Activated T-cell treated with anti-CD3 and anti-CD28 coated beads for 4 hours (primary cell): ENCODE measurements around the gene ELP5.

Source experiments
- DNase-seq: peaks from one replicate; pipeline ENCODE4 v3.0.0-alpha.2; 2020

ELP5 gene

DNA sequence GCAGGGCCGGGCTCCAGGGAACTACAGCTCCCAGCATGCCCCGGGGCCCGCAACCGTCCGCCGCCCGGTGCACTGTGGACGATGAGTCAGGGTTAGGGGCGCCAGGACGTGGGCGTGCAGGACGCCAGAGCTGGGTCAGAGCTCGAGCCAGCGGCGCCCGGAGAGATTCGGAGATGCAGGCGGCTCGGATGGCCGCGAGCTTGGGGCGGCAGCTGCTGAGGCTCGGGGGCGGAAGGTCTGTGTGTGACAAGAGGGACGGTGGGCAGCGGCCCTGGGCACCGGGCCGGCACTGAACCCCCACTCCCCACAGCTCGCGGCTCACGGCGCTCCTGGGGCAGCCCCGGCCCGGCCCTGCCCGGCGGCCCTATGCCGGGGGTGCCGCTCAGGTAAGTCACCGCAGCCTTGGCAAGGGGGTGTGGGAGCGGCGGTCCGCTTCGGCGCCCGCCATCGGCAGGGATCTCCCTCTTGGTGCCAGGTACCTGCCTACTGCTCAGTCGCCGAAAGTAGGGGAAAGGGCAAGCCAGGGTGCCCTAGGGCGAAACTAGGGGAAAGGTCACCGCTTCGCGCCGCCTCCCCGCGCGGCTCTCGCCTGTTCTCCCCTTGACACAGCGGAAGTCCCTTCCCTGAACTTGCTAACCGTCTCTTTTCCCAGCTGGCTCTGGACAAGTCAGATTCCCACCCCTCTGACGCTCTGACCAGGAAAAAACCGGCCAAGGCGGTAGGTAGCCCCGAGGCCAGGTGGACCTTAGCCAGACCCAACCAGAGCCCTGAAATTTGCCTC, 32.0 kb upstream of the ELP5 start, which contains the start of the genes ACADVL and DLG4:
Gene ACADVL, plus strand, starts transcription at position 127 of the 781 bp plus-strand sequence. Its CDS starts 47 bp downstream, at position 174.
Gene DLG4, minus strand, starts transcription at position 25 of the 781 bp plus-strand sequence.
- peak; percentile 61 for DNase-seq

DNA sequence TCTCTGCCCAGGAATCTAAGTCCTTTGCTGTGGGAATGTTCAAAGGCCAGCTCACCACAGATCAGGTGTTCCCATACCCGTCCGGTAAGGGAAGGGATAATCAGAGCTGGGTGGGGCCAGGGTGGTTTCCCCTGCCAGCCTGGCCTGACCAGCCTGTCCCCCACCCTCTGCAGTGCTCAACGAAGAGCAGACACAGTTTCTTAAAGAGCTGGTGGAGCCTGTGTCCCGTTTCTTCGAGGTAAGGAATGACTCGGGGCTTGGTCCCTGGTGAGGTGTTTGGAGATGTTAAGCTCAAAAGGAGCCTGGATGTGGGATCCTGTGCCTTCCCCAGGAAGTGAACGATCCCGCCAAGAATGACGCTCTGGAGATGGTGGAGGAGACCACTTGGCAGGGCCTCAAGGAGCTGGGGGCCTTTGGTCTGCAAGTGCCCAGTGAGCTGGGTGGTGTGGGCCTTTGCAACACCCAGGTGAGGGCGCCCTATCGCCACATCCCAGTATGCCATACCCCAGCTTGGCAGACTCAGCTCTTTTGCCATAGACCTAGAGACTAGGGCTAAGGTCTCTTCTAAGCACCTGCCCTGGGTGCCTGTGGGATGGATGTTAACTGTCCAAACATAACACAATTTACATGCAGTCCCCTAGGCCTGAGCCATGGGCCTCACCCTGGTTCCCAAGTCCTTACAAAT, 31.3 kb upstream of the ELP5 start:
- peak; percentile 43 for DNase-seq

- DNase-seq = no peak
Observed at GRCh38 chr17:7221278-7222092, 30.5 kb upstream of the ELP5 start.

GRCh38 chr17:7222093-7222971, 29.7 kb upstream of the ELP5 start:
- no peak for DNase-seq

DNA sequence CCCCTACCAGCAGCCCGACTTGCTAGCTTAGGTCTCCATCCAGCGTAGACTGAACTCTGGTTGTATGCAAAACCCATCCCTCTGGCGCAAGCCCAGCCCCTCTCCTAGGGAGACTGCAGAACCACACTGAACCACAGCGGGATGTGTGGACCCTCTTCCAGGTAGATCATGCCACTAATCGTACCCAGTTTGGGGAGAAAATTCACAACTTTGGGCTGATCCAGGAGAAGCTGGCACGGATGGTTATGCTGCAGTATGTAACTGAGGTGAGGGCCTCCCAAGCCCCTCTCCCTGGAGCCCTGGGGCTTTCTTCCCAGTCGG, 29.1 kb upstream of the ELP5 start:
- DNase-seq = no peak

- no peak for DNase-seq
Observed at GRCh38 chr17:7223375-7223774, 28.6 kb upstream of the ELP5 start.

GRCh38 chr17:7224110-7224509, 27.9 kb upstream of the ELP5 start:
- DNase-seq = no peak

- no peak for DNase-seq
Observed at GRCh38 chr17:7224661-7225111, 27.3 kb upstream of the ELP5 start.

DNA sequence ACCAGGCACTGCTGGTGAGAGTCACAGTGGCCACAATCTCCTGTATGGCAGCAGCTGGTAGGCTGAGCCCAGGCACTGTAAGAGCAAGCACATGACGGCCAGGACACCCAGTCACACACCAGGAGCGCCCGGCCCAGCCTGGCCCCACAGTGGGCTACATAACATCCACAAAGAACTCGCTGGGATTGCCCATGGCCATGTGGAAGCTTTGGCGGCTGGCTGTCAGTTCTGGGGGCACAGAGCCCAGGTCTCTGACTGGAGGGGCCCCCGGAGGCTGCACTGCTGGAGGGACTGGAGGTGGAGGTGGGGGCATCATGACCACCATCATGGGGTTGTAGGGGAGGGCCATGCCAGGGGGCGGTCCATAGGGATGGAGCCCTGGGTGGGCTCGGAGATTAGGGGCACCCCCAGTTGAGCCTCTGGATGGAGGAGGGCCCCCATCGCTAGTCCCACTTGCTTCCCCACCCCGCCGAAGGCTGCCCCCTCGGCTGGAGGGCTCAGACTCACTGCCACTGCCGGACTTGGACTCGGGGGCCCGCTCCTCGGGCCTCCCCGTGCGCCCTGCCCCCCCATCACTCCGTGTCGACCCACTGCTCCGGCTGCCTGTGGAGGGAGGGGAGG, 26.2 kb upstream of the ELP5 start:
- DNase-seq = no peak

DNA sequence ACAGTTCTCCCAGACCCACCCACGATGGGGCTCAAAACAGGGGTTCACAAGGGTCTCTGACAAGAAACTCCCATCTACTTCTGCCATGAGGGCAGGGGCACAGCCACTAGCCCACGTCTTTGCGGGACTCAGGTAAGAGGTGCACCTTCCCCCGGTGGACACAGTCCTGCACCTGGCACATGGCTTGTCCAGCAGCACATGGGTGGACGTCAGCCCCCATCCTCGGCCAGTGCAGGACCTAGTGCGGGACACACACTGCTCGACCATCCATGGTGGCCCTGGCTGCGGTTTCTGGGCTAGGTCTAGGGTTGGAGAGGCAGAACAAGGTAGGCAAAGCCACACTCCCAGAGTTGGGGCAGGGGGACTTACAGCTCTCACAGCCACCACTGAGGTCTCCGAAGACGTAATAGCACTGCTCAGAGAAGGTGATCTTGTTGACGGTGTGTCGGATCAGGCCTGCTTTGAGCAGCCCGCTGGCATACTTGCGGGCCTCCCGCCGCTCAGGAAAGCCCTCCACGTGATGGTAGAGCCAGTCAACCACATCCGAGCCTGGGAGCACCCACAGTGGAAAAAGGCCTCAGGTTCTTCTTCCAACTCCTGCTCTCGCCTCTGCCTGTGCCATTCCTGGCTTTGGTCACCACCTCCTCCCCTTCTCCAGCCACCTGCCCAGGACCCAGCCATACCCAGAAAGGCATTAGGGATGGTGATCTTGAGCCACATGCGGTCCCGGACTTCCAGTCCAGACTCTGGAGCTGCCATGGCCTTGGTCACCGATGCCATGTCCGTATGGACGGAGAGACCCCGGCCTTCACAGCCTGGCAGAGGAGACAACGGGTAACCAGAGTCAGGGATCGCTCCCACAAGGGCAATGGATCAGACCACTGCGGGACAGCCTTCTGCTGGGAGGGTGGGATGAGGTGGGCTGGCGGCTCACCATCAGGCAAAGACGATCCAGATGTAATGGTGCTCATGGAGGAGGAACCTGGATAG, 25.0 kb upstream of the ELP5 start:
- no peak for DNase-seq

DNA sequence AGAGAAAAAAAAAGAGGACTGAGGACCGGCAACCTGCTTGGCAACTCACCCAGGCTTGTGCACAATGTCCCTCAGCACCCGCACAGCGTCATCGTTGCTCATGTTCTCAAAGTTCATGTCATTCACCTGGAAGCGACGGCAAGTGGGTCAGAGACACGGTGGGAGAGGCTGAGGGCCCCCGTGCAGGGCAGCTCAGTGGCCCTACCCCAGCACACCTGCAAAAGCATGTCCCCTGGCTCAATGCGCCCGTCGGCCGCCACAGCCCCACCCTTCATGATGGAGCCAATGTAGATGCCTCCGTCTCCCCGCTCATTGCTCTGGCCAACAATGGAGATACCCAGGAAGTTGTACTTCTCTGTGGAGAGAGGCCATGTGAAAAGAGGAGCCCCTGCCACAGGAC, 23.1 kb upstream of the ELP5 start:
- no peak for DNase-seq

DNA sequence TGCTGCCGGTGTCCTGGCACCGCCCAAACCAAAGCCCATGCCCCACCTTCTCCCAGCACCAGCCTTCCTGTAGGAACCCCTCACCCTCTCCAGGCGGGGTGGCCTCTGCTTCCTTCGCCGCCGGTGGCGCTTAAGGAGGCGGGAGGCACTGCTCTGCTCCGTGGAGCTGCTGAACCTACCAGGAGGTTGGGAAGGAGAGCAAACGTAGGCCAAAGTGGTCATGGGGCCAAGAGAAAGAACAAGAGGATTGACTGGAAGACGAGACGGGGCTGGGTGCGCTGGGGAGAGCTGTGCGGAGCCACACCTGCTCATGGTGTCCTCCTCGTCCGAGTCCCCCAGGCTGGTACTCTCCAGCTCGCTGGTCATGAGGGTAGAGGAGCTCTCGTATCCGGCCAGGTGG, 22.5 kb upstream of the ELP5 start:
- no peak for DNase-seq

DNA sequence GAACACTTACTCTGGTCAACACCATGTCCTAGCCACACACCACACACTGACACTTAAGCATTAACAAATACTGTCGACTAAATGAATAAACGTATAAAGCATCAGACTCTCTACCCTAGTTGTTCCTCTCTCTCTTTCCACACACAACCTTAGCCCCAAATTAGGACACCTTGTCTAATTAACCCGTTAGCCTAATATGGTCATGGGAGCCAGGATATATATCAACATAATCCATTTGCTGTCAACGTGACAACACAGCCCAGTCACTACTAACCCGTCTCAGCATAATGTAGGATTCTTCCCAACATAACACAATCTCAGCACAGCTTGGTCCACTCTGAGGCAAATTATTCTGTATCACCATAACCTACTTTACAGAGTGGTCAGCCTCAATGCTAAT, 19.9 kb upstream of the ELP5 start:
- DNase-seq = no peak

DNA sequence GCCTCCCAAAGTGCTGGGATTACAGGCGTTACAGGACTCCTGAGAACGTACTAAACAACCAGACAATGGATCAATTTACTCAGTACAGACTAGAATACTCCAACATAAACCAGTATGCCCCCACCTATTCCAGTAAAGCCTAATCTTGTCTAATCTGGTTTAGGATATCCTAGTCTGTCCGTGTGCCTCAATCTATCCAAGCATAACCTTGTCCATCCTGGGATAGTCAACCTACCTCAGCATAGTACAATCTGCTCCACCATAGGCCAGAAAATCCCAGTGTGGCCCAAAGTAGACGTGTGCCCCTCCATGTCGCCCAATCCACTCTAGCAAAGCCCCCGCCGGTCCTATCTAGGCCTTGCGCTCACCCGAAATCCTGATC, 18.3 kb upstream of the ELP5 start:
- no peak for DNase-seq

DNA sequence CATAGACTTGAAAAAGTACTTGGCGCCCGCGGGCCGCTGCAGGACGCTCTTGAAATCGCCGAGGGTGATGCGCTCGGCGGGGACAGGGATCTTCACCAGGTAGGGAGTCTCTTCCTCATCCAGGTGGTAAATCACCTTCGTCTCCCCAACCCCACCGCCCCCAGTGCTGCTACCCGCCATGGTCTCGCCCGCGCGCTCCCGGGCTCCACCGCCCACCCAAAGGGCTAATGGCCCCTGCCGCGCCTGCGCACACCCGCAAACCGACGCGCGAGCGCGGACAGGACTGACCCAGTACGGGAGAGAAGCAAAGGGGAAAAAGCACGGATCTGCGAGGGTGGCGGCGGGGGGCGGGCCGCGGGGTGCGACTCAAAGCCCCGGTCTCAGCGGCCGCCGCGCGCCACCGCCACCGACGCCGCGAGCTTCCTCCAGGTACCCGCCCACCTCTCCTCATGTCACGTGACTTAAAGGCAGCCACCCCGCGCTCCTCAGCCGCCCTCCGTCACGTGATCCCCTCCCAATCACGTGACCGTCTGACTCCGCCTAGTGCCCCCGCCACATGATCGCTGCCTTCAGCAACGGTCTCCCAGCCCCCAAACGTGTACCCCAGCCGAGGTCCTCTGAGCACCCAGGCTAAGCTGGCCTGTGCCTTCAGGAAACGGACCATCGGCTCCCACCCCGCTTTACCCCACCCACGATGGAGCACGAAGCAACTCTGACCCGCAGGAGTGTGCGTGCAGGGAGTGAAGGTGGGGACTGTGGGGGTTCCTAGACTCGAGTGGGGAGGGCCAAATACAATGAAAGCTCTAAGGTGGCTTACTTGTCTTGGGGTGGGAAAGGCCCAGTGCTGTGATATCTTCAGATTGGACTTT, 17.7 kb upstream of the ELP5 start, which contains the start of gene DVL2:
Gene DVL2, minus strand, starts transcription at position 435 of the 869 bp plus-strand sequence. Its CDS starts 255 bp downstream, at position 180.
- DNase-seq = peak; percentile 93

GRCh38 chr17:7235693-7236665, 16.0 kb upstream of the ELP5 start:
- DNase-seq = no peak

DNA sequence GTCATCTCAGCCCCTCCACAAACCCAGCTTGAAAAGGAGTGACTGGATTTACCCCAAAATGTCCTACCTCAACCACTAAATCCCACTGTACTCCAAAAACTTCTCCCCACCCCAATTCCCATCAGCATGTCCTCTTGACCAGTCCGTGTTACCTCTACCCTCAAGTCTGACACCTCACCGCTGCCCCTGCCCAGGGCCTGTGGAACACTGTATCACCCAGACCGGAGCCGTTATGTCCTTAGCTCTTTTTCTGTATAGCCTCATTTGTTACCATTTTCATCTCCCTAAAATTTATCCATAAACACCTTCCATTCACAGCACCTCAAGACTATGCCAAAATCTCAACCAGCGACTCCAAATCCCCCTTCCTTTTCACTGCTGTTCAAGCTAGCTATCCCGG, 15.2 kb upstream of the ELP5 start:
- DNase-seq = no peak

DNA sequence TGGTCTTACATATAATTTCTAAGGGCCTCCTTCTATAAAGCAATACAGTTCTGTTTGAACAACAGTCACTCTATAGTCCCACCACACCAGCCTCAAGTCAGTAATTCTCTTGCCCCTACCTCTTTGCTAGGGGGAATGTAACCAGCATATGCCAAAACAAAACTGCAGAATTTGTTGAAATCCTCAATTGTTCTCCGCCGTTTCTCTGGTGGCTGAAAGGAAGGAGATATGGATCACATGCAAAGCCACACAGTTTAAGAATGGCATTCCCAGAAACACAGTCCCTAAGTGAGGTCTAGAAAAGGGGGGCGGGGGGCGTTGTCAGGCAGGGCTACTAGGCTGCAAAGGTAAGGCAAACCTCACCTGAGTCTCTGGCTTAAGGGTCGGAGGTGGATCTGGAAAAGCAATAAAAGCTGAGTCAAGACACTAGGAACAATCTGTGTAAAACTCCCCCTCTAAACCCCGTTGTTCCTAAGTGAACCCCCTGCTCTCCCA, 14.7 kb upstream of the ELP5 start:
- no peak for DNase-seq
